ENCODE measurements around the gene NACC1. TPM values are rescaled to one million over a fixed set of nuclear protein-coding genes. Genes with fewer than 3 reads are reported as not detected.

Gene NACC1
- total RNA-seq, 3 donors from 2014 or later (not counting 1 experiment from before 2014, with no cell fraction given) = 41.2 to 48.7 (median 43.4) TPM

- Histone ChIP-seq H3K4me3 (ENCODE audit: low read length) (no peak overlapping the region), H3K27me3 (ENCODE audit: control insufficient read depth, insufficient read depth, low read length) (no peaks in the 10 kb centered on the region), H3K27ac (ENCODE audit: low read length) (no peak overlapping the region), H3K36me3 (ENCODE audit: control insufficient read depth, insufficient read depth, low read length) (peaks cover 11% of the 10 kb centered on the region), H3K9me3 (ENCODE audit: control insufficient read depth, insufficient read depth, low read length) (no peaks in the 10 kb centered on the region), H3K4me1 (ENCODE audit: control insufficient read depth, insufficient read depth, low read length) (peaks cover 20% of the 10 kb centered on the region)
- Mint-ChIP-seq H3K4me3 (no peak overlapping the region), H3K36me3 (no peaks in the 10 kb centered on the region), H3K4me1 (peaks cover 29% of the 10 kb centered on the region in 2 donors), H3K9me3 (no peaks in the 10 kb centered on the region), H3K27ac (no peak overlapping the region), H3K27me3 (ENCODE audit: low read depth in 2 of 2) (no peaks in the 10 kb centered on the region)
- DNase-seq (no peak), ATAC-seq (no peak)
- 96% methylated on average over 3 of the region's 3 CpGs for WGBS (ENCODE audit: insufficient coverage)
- intact Hi-C loops (cut with micrococcal nuclease) = no loop called here
- no peak for TF ChIP-seq CTCF (IDR thresholded peaks at IDR 0.05)
Measured at GRCh38 chr19:13130886-13131490, 12.9 kb downstream of the NACC1 start.

- no peaks in the 10 kb centered on the region for H3K36me3 Mint-ChIP-seq
- Histone ChIP-seq H3K9me3 (ENCODE audit: control insufficient read depth, insufficient read depth, low read length) (no peaks in the 10 kb centered on the region), H3K27me3 (ENCODE audit: control insufficient read depth, insufficient read depth, low read length) (no peaks in the 10 kb centered on the region), H3K36me3 (ENCODE audit: control insufficient read depth, insufficient read depth, low read length) (peaks cover 22% of the 10 kb centered on the region), H3K27ac (ENCODE audit: low read length) (no peak overlapping the region), H3K4me3 (ENCODE audit: low read length) (no peak overlapping the region), H3K4me1 (ENCODE audit: control insufficient read depth, insufficient read depth, low read length) (peaks cover 20% of the 10 kb centered on the region)
- peaks cover 27 to 28% of the 10 kb centered on the region in 2 donors for H3K4me1 Mint-ChIP-seq
- peak overlapping the region; percentile 79 for H3K4me3 Mint-ChIP-seq
- peak overlapping the region; percentile 86 to 91 for H3K27ac Mint-ChIP-seq
- DNase-seq (peak; percentile 43 to 65), ATAC-seq (peak; percentile 92 to 99 (median 97))
- H3K27me3 Mint-ChIP-seq (ENCODE audit: low read depth in 2 of 2) = no peaks in the 10 kb centered on the region
- TF ChIP-seq CTCF (IDR thresholded peaks at IDR 0.05) = no peak
- no peaks in the 10 kb centered on the region for H3K9me3 Mint-ChIP-seq
- 38% methylated on average over 8 of the region's 8 CpGs for WGBS (ENCODE audit: insufficient coverage)
- intact Hi-C loops (cut with micrococcal nuclease) = no loop called here
Measured at GRCh38 chr19:13132471-13133180, 14.6 kb downstream of the NACC1 start.

- no peaks in the 10 kb centered on the region for H3K27me3 Mint-ChIP-seq (ENCODE audit: low read depth in 2 of 2)
- DNase-seq = no peak
Measured at GRCh38 chr19:13133241-13133870, 15.3 kb downstream of the NACC1 start.

More at GRCh38 chr19:13133241-13133870, 15.3 kb downstream of the NACC1 start:
- Mint-ChIP-seq H3K9me3 (no peaks in the 10 kb centered on the region), H3K27ac (peak overlapping the region; percentile 86 to 91), H3K4me1 (peaks cover 23 to 24% of the 10 kb centered on the region in 2 donors), H3K36me3 (no peaks in the 10 kb centered on the region), H3K4me3 (peak overlapping the region; percentile 79)
- H3K4me1 ChIP-seq (ENCODE audit: control insufficient read depth, insufficient read depth, low read length) = peaks cover 20% of the 10 kb centered on the region
- no peak overlapping the region for H3K4me3 ChIP-seq (ENCODE audit: low read length)
- H3K27ac ChIP-seq (ENCODE audit: low read length) = no peak overlapping the region
- peaks cover 30% of the 10 kb centered on the region for H3K36me3 ChIP-seq (ENCODE audit: control insufficient read depth, insufficient read depth, low read length)
- no peak for ATAC-seq
- H3K27me3 ChIP-seq (ENCODE audit: control insufficient read depth, insufficient read depth, low read length) = no peaks in the 10 kb centered on the region
- intact Hi-C loops (cut with micrococcal nuclease) = no loop called here
- no peak for TF ChIP-seq CTCF (IDR thresholded peaks at IDR 0.05)
- H3K9me3 ChIP-seq (ENCODE audit: control insufficient read depth, insufficient read depth, low read length) = no peaks in the 10 kb centered on the region
- WGBS (ENCODE audit: insufficient coverage) = 93% methylated on average over 12 of the region's 12 CpGs
